Psoas muscle (tissue), 8 donors: ENCODE data around the gene TTC13. TPM values are rescaled to one million over a fixed set of nuclear protein-coding genes. Genes with fewer than 3 reads are reported as not detected.

ENCODE experiments used
- ATAC-seq, 4 donors: fragments of 200-7000 bp; cut with Tn5 transposase; one replicate each; pipeline ENCODE4 v1.9.1; 2020; ENCODE audit warnings: moderate library complexity in 3 of 4, mild to moderate bottlenecking in 2 of 4
- DNase-seq, 2 donors: peaks; one replicate each; pipeline ENCODE4 v3.0.0-alpha.2; 2020
- H3K27ac ChIP-seq: fragments of 200-600 bp; one replicate; pipeline ENCODE4 v1.8.0; 2022
- H3K27me3 ChIP-seq, 3 donors: fragments of 200-600 bp in 1 of 3; one replicate each; pipeline versions ENCODE4 v1.6.1 to v1.8.0; 2013 to 2022; ENCODE audit warnings: low read length in 2 of 3, mild to moderate bottlenecking in 2 of 3, moderate library complexity in 1 of 3; ENCODE audit not compliant: insufficient read depth in 3 of 3
- H3K36me3 ChIP-seq, 2 donors: fragments of 200-600 bp in 1 of 2; one replicate each; pipeline versions ENCODE4 v1.6.1 to v1.8.0; 2013 to 2022; ENCODE audit warnings: low read depth in 1 of 2, mild to moderate bottlenecking in 1 of 2, moderate library complexity in 1 of 2; ENCODE audit not compliant: insufficient read depth in 1 of 2
- H3K4me1 ChIP-seq: fragments of 200-600 bp; one replicate; pipeline ENCODE4 v1.8.0; 2022
- H3K4me3 ChIP-seq: fragments of 200-600 bp; one replicate; pipeline ENCODE4 v1.8.0; 2022; ENCODE audit warnings: mild to moderate bottlenecking
- H3K9me3 ChIP-seq: fragments of 200-600 bp; one replicate; pipeline ENCODE4 v1.8.0; 2022
- CTCF ChIP-seq: fragments of 200-600 bp; IDR thresholded peaks from one replicate; pipeline ENCODE4 v1.8.0; 2022; ENCODE audit warnings: antibody characterized with exemption
- WGBS, 3 donors: extraction: QIAGEN DNeasy Blood & Tissue Kit; methylation state at CpG; one replicate each; pipeline versions ENCODE4 v1.1.6 to v1.1.7; 2013; 5-methylcytosine and 5-hydroxymethylcytosine counted together
- intact Hi-C, 2 donors: fragments of 100-400 bp; cut with DNase I; formaldehyde crosslinking; loops; one replicate each; pipeline versions ENCODE4 v1.11.0 to v1.14.2; 2022
- polyA plus RNA-seq, 3 donors: library from polyadenylated mRNA; stranded (reverse); fragments of 200-250 nt; gene quantifications; one replicate each; pipeline ENCODE4 v1.2.3, GENCODE V29; 2013
- total RNA-seq, 4 donors: library from RNA; stranded (reverse); fragmentation: NEBNext Ultra II Directional in 2 of 4; extraction: Animal tissue kit (Norgen Biotek cat#: 25700) in 2 of 4; gene quantifications; one replicate each; pipeline versions ENCODE4 v1.2.1 to v1.2.4, GENCODE V29; 2021 to 2023
- donor health status: healthy with polysubstance abuse.
- donor health status: DM: no; HTN: no; CAD: no; lungs with moderate emphysema.
- donor health status: Bipolar disorder and iron deficiency.
- donor health status: healthy.
- donor health status: DM: yes; HTN: yes; CAD: no.
- donor health status: DM: no; HTN: no; CAD: no.
- donor health status: DM: no; HTN: no; CAD: no.
- donor health status: DM: yes; HTN: yes; CAD: no.

TTC13 gene
- total and polyA plus RNA-seq, 7 donors = 7.6 to 24.2 (median 11.2) TPM

GRCh38 chr1:230877146-230877923 is 101.3 kb downstream of the TTC13 start:
- no peaks in the 10 kb centered on the region for H3K36me3 ChIP-seq
- no peak overlapping the region for H3K27ac ChIP-seq
- intact Hi-C loops = loop anchor here in 1 of 2 donors (5.0 kb wide), 1 partner anchor 80 kb away; no protein-coding TSS in a partner anchor
- no peaks in the 10 kb centered on the region for H3K4me1 ChIP-seq
- no peak for TF ChIP-seq CTCF
- H3K4me3 ChIP-seq = no peak overlapping the region
- no peak for DNase-seq
- H3K27me3 ChIP-seq = no peaks in the 10 kb centered on the region
- peak in 2 of 4 donors; percentile 24 to 48 for ATAC-seq
- H3K9me3 ChIP-seq = no peaks in the 10 kb centered on the region
- WGBS, 3 donors = 72 to 83% (median 75%) methylated on average over 14 of the region's 14 CpGs

GRCh38 chr1:230876660-230877059 is 102.0 kb downstream of the TTC13 start:
- DNase-seq (no peak), ATAC-seq (no peak)
- Histone ChIP-seq H3K36me3 (no peaks in the 10 kb centered on the region), H3K27me3 (no peaks in the 10 kb centered on the region), H3K4me1 (no peaks in the 10 kb centered on the region), H3K9me3 (no peaks in the 10 kb centered on the region), H3K27ac (no peak overlapping the region), H3K4me3 (no peak overlapping the region)
- WGBS, 3 donors = 88 to 97% (median 94%) methylated on average over 6 of the region's 6 CpGs
- intact Hi-C loops = loop anchor here in 1 of 2 donors (5.0 kb wide), 1 partner anchor 79 kb away; no protein-coding TSS in a partner anchor
- TF ChIP-seq CTCF = no peak

- no peaks in the 10 kb centered on the region for H3K27me3 ChIP-seq
- ATAC-seq (no peak), DNase-seq (no peak)
- no peak overlapping the region for H3K4me3 ChIP-seq
- H3K36me3 ChIP-seq = no peaks in the 10 kb centered on the region
- no peaks in the 10 kb centered on the region for H3K9me3 ChIP-seq
- no peaks in the 10 kb centered on the region for H3K4me1 ChIP-seq
- no peak for TF ChIP-seq CTCF
- WGBS, 3 donors = 90 to 95% (median 94%) methylated on average over 8 of the region's 8 CpGs
- intact Hi-C loops = loop anchor here in 1 of 2 donors (5.0 kb wide), 1 partner anchor 78 kb away; no protein-coding TSS in a partner anchor
- H3K27ac ChIP-seq = no peak overlapping the region
Measured at GRCh38 chr1:230875370-230875769, 103.3 kb downstream of the TTC13 start.

- Histone ChIP-seq H3K4me1 (peaks cover 14% of the 10 kb centered on the region), H3K9me3 (no peaks in the 10 kb centered on the region), H3K27ac (no peak overlapping the region), H3K4me3 (no peak overlapping the region), H3K36me3 (no peaks in the 10 kb centered on the region), H3K27me3 (no peaks in the 10 kb centered on the region)
- intact Hi-C loops = no loop called here
- WGBS, 3 donors = 89 to 96% (median 92%) methylated on average over 4 of the region's 4 CpGs
- DNase-seq (no peak), ATAC-seq (no peak)
- TF ChIP-seq CTCF = no peak
Measured at GRCh38 chr1:230870916-230871315, 107.7 kb downstream of the TTC13 start.
